Naive thymus-derived CD4-positive, alpha-beta T cell (primary cell): ENCODE measurements around the gene CRHR2. TPM values are rescaled to one million over a fixed set of nuclear protein-coding genes. Genes with fewer than 3 reads are reported as not detected.

Experiments
- ATAC-seq: fragments of 150-1000 bp; cut with Tn5 transposase; 2 replicates; pipeline ENCODE4 v1.10.0; 2021; ENCODE audit warnings: mild to moderate bottlenecking, moderate library complexity
- CTCF ChIA-PET: fragments of 350-600 bp; sonication (Branson Sonifier 250); formaldehyde crosslinking; loops from one replicate; lab custom pipeline; 2021; ENCODE audit warnings: antibody characterized with exemption; lab: Charles Lee
- POLR2A ChIA-PET: fragments of 350-600 bp; sonication (Branson Sonifier 250); formaldehyde crosslinking; loops from one replicate; lab custom pipeline; 2021; ENCODE audit warnings: antibody characterized with exemption, inconsistent platforms; lab: Charles Lee
- DNase-seq, 9 donors: peaks; one replicate each; pipeline versions ENCODE4 v3.0.0 to v3.0.0-alpha.2; 2020 to 2022; ENCODE audit warnings: mixed read lengths in 1 of 9
- H3K27ac ChIP-seq: one replicate; pipeline ENCODE4 v1.7.0; 2013; ENCODE audit warnings: mild to moderate bottlenecking, low read depth, low read length, moderate library complexity
- H3K27me3 ChIP-seq, 2 donors: one replicate each; pipeline ENCODE4 v1.7.0; 2013; ENCODE audit warnings: low read length in 2 of 2, mild to moderate bottlenecking in 2 of 2, moderate library complexity in 2 of 2; ENCODE audit not compliant: control insufficient read depth in 2 of 2, insufficient read depth in 2 of 2
- H3K36me3 ChIP-seq, 3 experiments: 1 replicate in 2 of 3; 2 replicates in 1 of 3; pipeline ENCODE4 v1.7.0; 2013; ENCODE audit warnings: low read length in 3 of 3, mild to moderate bottlenecking in 3 of 3, moderate library complexity in 1 of 3; ENCODE audit not compliant: insufficient read depth in 3 of 3, control insufficient read depth in 2 of 3
- H3K4me1 ChIP-seq, 2 donors: one replicate each; pipeline ENCODE4 v1.7.0; 2013; ENCODE audit warnings: low read length in 2 of 2, mild to moderate bottlenecking in 2 of 2, moderate library complexity in 1 of 2; ENCODE audit not compliant: control insufficient read depth in 2 of 2, insufficient read depth in 2 of 2
- H3K4me3 ChIP-seq: 2 replicates; pipeline ENCODE4 v1.7.0; 2013; ENCODE audit warnings: mild to moderate bottlenecking, low read length
- H3K9me3 ChIP-seq, 3 experiments: 1 replicate in 2 of 3; 2 replicates in 1 of 3; pipeline ENCODE4 v1.7.0; 2013; ENCODE audit warnings: low read length in 3 of 3; ENCODE audit not compliant: control insufficient read depth in 2 of 3
- H3K27ac Mint-ChIP-seq, 9 donors: one replicate each; pipeline ENCODE4 v1.8.0; 2020 to 2022; ENCODE audit warnings: mixed read lengths in 9 of 9, mild to moderate bottlenecking in 8 of 9, moderate library complexity in 5 of 9, inconsistent platforms in 2 of 9
- H3K27me3 Mint-ChIP-seq, 5 donors: one replicate each; pipeline ENCODE4 v1.8.0; 2021 to 2022; ENCODE audit warnings: mixed read lengths in 5 of 5, mild to moderate bottlenecking in 1 of 5
- H3K36me3 Mint-ChIP-seq, 5 donors: one replicate each; pipeline ENCODE4 v1.8.0; 2020 to 2022; ENCODE audit warnings: mixed read lengths in 5 of 5, mild to moderate bottlenecking in 3 of 5, inconsistent platforms in 1 of 5
- H3K4me1 Mint-ChIP-seq, 7 donors: one replicate each; pipeline ENCODE4 v1.8.0; 2020 to 2022; ENCODE audit warnings: mixed read lengths in 7 of 7, mild to moderate bottlenecking in 3 of 7, inconsistent platforms in 1 of 7
- H3K4me3 Mint-ChIP-seq, 10 donors: one replicate each; pipeline ENCODE4 v1.8.0; 2020 to 2022; ENCODE audit warnings: mild to moderate bottlenecking in 10 of 10, mixed read lengths in 10 of 10, moderate library complexity in 6 of 10, inconsistent platforms in 2 of 10
- H3K9me3 Mint-ChIP-seq, 11 donors: one replicate each; pipeline ENCODE4 v1.8.0; 2020 to 2022; ENCODE audit warnings: mixed read lengths in 11 of 11, mild to moderate bottlenecking in 4 of 11, inconsistent platforms in 1 of 11, moderate library complexity in 1 of 11
- intact Hi-C, 2 donors: fragments of 100-400 bp; cut with micrococcal nuclease; formaldehyde crosslinking; loops; one replicate each; pipeline ENCODE4 v1.15.1; 2023
- polyA plus RNA-seq, 2 donors: library from polyadenylated mRNA; unstranded; fragments of 300-500 nt; fragmentation: Illumina TruSeq; gene quantifications; one replicate each; pipeline ENCODE4 v1.2.3, GENCODE V29; 2021
- total RNA-seq, 6 experiments: library from RNA in 5 of 6; stranded (reverse) in 5 of 6; gene quantifications; 1 replicate in 5 of 6; 2 replicates in 1 of 6; pipeline ENCODE4 v1.2.3 and lab custom pipeline; 2021 to 2026

The CRHR2 gene
- total and polyA plus RNA-seq, 7 experiments from 2014 or later, result not detected

DNA sequence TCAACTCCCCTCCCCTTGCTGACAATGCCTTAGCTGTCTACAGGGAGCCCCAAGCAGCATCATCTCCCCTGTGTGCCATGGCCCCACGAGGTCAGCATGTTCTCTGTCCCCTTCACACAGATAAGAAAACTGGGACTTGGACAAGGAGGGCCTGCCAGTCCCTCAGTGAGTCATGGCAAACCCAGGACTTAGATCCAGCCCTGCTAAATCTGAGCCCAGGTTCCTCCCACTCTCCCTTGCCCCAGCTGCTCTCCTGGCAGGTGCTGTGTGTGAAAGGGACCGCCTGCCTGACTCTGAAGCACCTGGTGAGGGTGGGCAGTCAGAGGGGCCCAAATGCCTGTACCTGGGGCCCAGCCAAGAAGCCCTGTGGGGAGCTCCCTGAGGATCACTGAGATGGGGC, 7.4 kb downstream of the CRHR2 start:
- ATAC-seq (no peak), DNase-seq (no peak)
- no peak overlapping the region for H3K27ac ChIP-seq
- Mint-ChIP-seq H3K9me3 (peaks cover 0 to 4% (median 0%) of the 10 kb centered on the region in 11 donors), H3K4me3 (no peak overlapping the region), H3K36me3 (peaks cover 0 to 4% (median 0%) of the 10 kb centered on the region in 5 donors), H3K4me1 (peaks cover 0 to 4% (median 0%) of the 10 kb centered on the region in 7 donors), H3K27ac (no peak overlapping the region), H3K27me3 (peaks cover 30 to 40% (median 36%) of the 10 kb centered on the region in 5 donors)
- POLR2A ChIA-PET, result no interaction called here
- H3K9me3 ChIP-seq, result no peaks in the 10 kb centered on the region
- CTCF ChIA-PET, result no interaction called here
- intact Hi-C loops, result no loop called here
- H3K4me3 ChIP-seq, result no peak overlapping the region
- H3K27me3 ChIP-seq, result peaks cover 0 to 2% of the 10 kb centered on the region in 2 donors
- no peaks in the 10 kb centered on the region for H3K36me3 ChIP-seq
- H3K4me1 ChIP-seq, result no peaks in the 10 kb centered on the region

DNA sequence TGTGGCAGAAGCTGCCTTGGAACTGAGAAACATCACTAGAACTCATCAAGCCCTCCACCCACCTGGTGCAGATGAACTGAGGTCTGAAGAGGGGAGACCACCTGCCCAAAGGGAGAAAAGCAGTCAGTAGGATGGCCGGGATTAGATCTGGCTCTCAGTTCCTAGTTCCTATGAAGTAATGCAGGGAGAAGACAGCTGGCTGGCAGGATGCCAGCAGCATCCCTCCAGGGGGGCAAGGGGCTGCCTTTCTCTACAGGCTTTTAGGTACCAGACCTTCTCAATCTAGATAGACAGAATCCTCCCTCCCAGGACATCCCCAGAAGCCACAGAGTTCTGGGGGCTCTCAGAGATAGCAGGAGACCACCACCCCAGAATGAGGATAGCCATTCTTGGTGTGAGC, 7.8 kb downstream of the CRHR2 start:
- Mint-ChIP-seq H3K27ac (no peak overlapping the region), H3K27me3 (peaks cover 29 to 37% (median 34%) of the 10 kb centered on the region in 5 donors), H3K4me1 (peaks cover 0 to 4% (median 0%) of the 10 kb centered on the region in 7 donors), H3K36me3 (peaks cover 0 to 5% (median 0%) of the 10 kb centered on the region in 5 donors), H3K4me3 (no peak overlapping the region), H3K9me3 (peaks cover 0 to 4% (median 0%) of the 10 kb centered on the region in 11 donors)
- H3K36me3 ChIP-seq, result no peaks in the 10 kb centered on the region
- H3K27ac ChIP-seq, result no peak overlapping the region
- ATAC-seq, result no peak
- no peak for DNase-seq
- H3K27me3 ChIP-seq, result peaks cover 0 to 2% of the 10 kb centered on the region in 2 donors
- POLR2A ChIA-PET, result no interaction called here
- H3K9me3 ChIP-seq, result no peaks in the 10 kb centered on the region
- CTCF ChIA-PET, result no interaction called here
- intact Hi-C loops, result no loop called here
- H3K4me3 ChIP-seq, result no peak overlapping the region
- no peaks in the 10 kb centered on the region for H3K4me1 ChIP-seq

DNA sequence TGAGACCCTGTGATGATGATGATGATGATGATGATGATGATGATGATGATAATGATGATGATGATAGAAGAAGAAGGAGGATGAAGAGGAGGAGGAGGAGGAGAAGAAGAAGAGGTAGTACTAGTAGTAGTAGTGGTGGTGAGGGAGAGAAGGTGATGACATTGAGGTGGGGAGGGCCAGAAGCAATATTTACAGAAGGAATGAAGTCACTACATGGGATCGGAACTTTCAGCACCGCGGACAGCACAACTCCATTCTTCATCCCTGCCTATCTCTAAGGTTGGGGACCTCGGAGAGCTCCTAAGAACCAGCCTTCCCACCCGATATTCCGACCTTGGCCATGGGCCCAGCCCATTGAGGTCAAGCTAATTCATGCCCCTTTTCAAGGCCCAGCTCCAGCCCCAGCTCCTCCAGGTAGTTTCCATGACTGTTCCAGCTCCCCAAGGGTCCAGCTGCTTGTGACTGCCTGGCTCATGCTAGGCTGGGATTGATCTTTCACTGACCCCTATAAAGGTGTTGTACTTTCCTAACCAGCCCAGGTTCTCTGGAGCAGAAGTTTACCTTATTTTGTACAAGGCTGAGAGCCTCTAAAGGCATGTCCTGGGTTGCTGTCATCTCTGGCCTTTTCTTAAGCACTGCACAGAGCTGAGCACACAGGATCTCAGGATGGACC, 10.3 kb downstream of the CRHR2 start:
- H3K9me3 Mint-ChIP-seq, result peaks cover 0 to 4% (median 0%) of the 10 kb centered on the region in 11 donors
- ChIA-PET CTCF (no interaction called here), POLR2A (no interaction called here)
- no peak overlapping the region for H3K27ac Mint-ChIP-seq
- Histone ChIP-seq H3K27me3 (no peaks in the 10 kb centered on the region), H3K36me3 (no peaks in the 10 kb centered on the region), H3K4me1 (no peaks in the 10 kb centered on the region), H3K9me3 (no peaks in the 10 kb centered on the region), H3K4me3 (no peak overlapping the region), H3K27ac (no peak overlapping the region)
- peaks cover 0 to 2% (median 0%) of the 10 kb centered on the region in 7 donors for H3K4me1 Mint-ChIP-seq
- H3K36me3 Mint-ChIP-seq, result peaks cover 0 to 5% (median 0%) of the 10 kb centered on the region in 5 donors
- H3K27me3 Mint-ChIP-seq, result peaks cover 14 to 21% (median 16%) of the 10 kb centered on the region in 5 donors
- DNase-seq (peak in 1 of 9 donors; percentile 9), ATAC-seq (no peak)
- intact Hi-C loops, result no loop called here
- H3K4me3 Mint-ChIP-seq, result no peak overlapping the region

DNA sequence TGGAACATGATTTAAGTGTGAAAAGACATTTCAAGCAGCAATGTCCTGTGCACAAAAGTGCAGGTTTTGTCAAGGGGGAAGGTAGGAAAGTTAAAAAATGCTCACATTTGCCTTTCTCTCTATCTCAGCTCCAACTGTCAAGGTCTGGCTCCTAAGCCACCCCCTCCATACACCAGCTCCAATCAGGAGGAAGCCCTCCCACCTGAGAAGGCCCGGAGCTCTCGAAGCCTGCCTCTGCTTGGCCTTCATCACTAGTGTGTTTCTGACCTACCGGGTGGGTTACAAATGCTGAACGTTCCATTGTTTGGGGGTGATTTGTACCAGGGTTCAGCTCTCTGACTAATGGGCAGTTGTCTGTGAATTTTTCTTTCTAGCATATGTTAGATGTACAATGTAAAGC, 14.2 kb downstream of the CRHR2 start:
- Mint-ChIP-seq H3K9me3 (peaks cover 0 to 4% (median 0%) of the 10 kb centered on the region in 11 donors), H3K36me3 (peaks cover 0 to 5% (median 0%) of the 10 kb centered on the region in 5 donors), H3K27ac (no peak overlapping the region), H3K4me3 (no peak overlapping the region), H3K4me1 (no peaks in the 10 kb centered on the region), H3K27me3 (peaks cover 5 to 10% (median 6%) of the 10 kb centered on the region in 5 donors)
- no peak for DNase-seq
- POLR2A ChIA-PET, result no interaction called here
- no peaks in the 10 kb centered on the region for H3K4me1 ChIP-seq
- H3K9me3 ChIP-seq, result no peaks in the 10 kb centered on the region
- no peaks in the 10 kb centered on the region for H3K36me3 ChIP-seq
- H3K27me3 ChIP-seq, result no peaks in the 10 kb centered on the region
- ATAC-seq, result no peak
- intact Hi-C loops, result no loop called here
- no peak overlapping the region for H3K27ac ChIP-seq
- no peak overlapping the region for H3K4me3 ChIP-seq
- CTCF ChIA-PET, result interaction anchor here (0.6 kb wide), 1 partner anchor 52 kb away, joined by 3 read pairs; no protein-coding TSS in a partner anchor

DNA sequence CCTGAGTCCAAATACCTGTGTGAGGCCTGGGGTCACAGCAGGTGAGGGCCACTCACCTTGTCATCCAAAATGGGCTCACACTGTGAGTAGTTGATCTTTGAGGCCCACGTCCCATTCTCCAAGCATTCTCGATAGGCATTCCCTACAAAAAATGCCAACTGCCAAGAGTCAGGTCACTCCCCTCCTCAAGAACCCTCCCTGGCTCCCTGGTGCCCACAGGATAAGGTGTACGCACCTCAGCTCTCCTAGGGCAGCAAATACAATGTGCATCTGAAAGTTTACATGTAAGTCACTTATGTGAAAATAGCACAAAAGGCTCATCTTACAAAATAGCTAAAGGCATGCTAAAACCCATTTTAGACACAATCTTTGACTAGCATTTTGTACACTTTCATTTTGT, 15.1 kb downstream of the CRHR2 start:
- ATAC-seq (no peak), DNase-seq (no peak)
- Histone ChIP-seq H3K27ac (no peak overlapping the region), H3K27me3 (no peaks in the 10 kb centered on the region), H3K9me3 (no peaks in the 10 kb centered on the region), H3K4me3 (no peak overlapping the region), H3K4me1 (no peaks in the 10 kb centered on the region), H3K36me3 (no peaks in the 10 kb centered on the region)
- Mint-ChIP-seq H3K9me3 (peaks cover 0 to 4% (median 0%) of the 10 kb centered on the region in 11 donors), H3K4me1 (no peaks in the 10 kb centered on the region), H3K27me3 (peaks cover 6 to 10% (median 6%) of the 10 kb centered on the region in 5 donors), H3K36me3 (peaks cover 0 to 5% (median 0%) of the 10 kb centered on the region in 5 donors), H3K27ac (no peak overlapping the region), H3K4me3 (no peak overlapping the region)
- POLR2A ChIA-PET, result no interaction called here
- CTCF ChIA-PET, result no interaction called here
- intact Hi-C loops, result no loop called here

DNA sequence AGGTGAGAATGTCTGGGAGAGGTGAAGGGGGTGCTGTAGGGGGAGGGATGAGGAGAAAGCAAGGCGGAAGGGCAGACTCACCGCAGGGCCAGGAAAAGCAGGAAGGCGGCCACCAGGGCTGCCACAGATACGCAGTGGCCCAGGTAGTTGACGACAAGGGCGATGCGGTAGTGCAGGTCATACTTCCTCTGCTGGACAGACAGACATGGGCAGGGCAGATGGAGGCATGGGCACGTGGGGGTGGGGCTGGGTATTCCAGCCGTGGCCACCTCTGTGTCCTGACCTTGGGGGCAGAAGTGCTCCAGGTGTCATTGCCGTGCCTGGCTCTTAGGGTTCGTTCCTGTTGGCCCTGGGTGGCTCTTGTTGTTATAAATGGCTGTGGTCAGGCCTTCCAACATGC, 16.8 kb downstream of the CRHR2 start:
- Histone ChIP-seq H3K27me3 (no peaks in the 10 kb centered on the region), H3K4me3 (no peak overlapping the region), H3K9me3 (no peaks in the 10 kb centered on the region), H3K27ac (no peak overlapping the region), H3K4me1 (no peaks in the 10 kb centered on the region), H3K36me3 (no peaks in the 10 kb centered on the region)
- Mint-ChIP-seq H3K9me3 (no peaks in the 10 kb centered on the region), H3K4me3 (no peak overlapping the region), H3K36me3 (peaks cover 0 to 5% (median 0%) of the 10 kb centered on the region in 5 donors), H3K27ac (no peak overlapping the region), H3K4me1 (no peaks in the 10 kb centered on the region), H3K27me3 (peaks cover 0 to 9% (median 0%) of the 10 kb centered on the region in 5 donors)
- intact Hi-C loops, result no loop called here
- ChIA-PET POLR2A (interaction anchor here (0.6 kb wide), 1 partner anchor 38 kb away, joined by 4 read pairs; no protein-coding TSS in a partner anchor), CTCF (no interaction called here)
- DNase-seq (no peak), ATAC-seq (no peak)

DNA sequence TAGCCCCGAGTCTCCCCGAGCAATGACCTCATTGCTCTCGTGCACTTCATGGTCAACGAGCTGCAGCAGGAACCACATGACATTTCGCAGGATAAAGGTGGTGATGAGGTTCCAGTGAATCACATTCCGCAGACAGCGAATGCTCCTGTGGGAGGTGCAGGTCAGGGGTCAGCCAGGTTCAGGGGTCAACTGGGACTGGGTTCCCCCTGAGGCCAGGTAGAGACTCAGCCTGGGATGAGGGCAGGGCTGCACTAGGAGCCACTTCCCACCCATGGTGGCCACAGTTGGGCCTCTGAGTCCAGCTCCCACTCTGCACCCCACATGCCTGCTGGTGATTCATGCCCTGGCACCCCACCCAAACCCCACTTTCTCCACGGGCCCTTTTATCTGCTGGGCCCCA, 17.2 kb downstream of the CRHR2 start:
- Histone ChIP-seq H3K4me1 (no peaks in the 10 kb centered on the region), H3K36me3 (no peaks in the 10 kb centered on the region), H3K27ac (no peak overlapping the region), H3K9me3 (no peaks in the 10 kb centered on the region), H3K4me3 (no peak overlapping the region), H3K27me3 (no peaks in the 10 kb centered on the region)
- DNase-seq, result no peak
- intact Hi-C loops, result no loop called here
- peaks cover 0 to 2% (median 0%) of the 10 kb centered on the region in 5 donors for H3K36me3 Mint-ChIP-seq
- ChIA-PET POLR2A (no interaction called here), CTCF (no interaction called here)
- no peak overlapping the region for H3K4me3 Mint-ChIP-seq
- H3K9me3 Mint-ChIP-seq, result no peaks in the 10 kb centered on the region
- no peaks in the 10 kb centered on the region for H3K4me1 Mint-ChIP-seq
- peaks cover 0 to 8% (median 0%) of the 10 kb centered on the region in 5 donors for H3K27me3 Mint-ChIP-seq
- H3K27ac Mint-ChIP-seq, result no peak overlapping the region
- no peak for ATAC-seq
